Measurements from ENCODE around the gene EDA2R. TPM values are rescaled to one million over a fixed set of nuclear protein-coding genes. Genes with fewer than 3 reads are reported as not detected.

Gene EDA2R, protein sequence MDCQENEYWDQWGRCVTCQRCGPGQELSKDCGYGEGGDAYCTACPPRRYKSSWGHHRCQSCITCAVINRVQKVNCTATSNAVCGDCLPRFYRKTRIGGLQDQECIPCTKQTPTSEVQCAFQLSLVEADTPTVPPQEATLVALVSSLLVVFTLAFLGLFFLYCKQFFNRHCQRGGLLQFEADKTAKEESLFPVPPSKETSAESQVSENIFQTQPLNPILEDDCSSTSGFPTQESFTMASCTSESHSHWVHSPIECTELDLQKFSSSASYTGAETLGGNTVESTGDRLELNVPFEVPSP
- 0.10 TPM for total RNA-seq

DNA sequence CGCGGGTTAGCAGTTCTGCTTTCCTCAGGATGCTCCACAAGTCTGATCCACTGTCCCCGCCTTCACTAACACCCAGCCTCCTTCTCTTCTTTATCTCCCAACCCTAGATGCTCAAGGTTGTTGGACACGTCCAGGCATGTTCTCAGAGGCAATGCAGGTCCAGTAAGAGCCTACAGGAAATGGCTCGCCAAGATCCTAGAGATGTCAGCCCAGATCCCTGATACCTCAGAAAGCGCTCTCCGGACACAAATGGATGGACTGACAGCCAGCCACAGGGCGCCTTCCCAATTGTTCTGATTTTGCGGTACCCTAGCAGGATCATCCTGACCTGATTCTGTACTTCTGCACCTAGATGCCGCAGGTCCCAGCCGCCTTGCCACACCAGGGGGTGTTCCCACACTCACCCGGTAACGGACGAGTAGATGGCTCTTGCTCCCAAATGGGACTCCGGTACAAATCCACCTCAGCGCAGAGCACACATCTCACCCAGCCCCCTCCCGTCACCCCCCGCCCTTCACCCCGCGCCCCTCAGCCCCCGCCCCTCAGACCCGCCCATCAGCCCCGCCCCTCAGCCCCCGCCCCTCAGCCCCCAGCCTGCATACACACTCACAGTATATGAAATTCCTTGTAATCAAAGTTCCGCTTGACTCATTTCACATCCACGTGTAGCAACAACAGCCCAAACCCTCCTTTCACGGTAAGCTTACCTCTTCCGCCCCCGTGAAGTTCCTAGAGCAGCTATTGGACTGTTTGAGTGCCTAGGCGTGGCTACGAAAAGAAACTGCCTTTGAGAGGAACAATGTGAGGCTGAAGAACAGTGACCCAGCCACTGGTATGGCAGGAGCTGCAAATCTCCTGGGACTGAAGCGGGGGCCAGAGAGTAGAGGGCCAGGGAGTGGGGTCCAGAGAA is at the start of gene EDA2R:
Gene EDA2R, minus strand, starts transcription at position 488 of the 910 bp plus-strand sequence. CDS start 23,058 bp downstream, outside the sequence.
- H3K9me3 ChIP-seq (ENCODE audit: low read depth, low read length): no peaks in the 10 kb centered on the region
- no peaks in the 10 kb centered on the region for H3K27me3 ChIP-seq (ENCODE audit: insufficient read depth, low read length)
- no peak within 1 kb of the TSS for H3K4me3 ChIP-seq (ENCODE audit: low read length)
- H3K4me1 ChIP-seq (ENCODE audit: insufficient read depth, low read length): no peaks in the 10 kb centered on the region

DNA sequence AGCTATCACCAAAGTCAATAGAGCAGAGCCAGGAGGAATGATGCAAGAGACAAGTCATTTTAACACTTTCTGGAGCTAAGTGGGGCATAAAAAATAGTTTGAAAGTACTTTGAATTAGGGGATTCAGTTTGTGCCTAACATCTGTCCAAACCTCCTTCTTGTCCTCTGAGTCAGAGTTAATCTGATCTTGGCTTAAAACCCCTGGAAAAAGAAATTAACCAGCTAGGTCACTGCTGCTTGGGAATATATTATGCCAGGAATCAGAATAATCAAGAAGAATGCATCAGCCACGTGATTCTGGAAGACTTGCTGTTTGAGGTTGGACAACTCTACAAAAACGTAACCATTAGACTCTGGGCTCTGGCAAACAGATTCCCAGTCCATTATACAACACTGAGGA is 45.3 kb upstream of the EDA2R start:
- H3K27me3 ChIP-seq (ENCODE audit: insufficient read depth, low read length): no peaks in the 10 kb centered on the region
- no peaks in the 10 kb centered on the region for H3K4me1 ChIP-seq (ENCODE audit: insufficient read depth, low read length)
- no peaks in the 10 kb centered on the region for H3K9me3 ChIP-seq (ENCODE audit: low read depth, low read length)
- no peak overlapping the region for H3K4me3 ChIP-seq (ENCODE audit: low read length)

DNA sequence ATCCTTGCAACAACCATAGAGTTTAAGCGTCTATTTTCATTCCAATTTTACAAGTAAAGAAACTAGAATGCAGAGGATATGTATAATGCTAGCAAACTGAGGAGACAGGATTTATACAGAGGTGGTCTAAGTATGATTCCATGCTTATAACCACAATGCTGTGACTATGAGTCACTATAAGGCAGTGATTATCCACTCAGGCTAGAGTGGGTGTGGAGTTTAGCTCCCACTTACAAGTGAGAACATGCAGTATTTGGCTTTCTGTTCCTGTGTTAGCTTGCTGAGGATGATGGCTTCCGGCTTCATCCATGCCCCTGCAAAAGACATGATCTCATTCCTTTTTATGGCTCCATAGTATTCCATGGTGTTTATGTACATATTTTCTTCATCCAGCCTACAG is 41.6 kb upstream of the EDA2R start:
- Histone ChIP-seq H3K9me3 (ENCODE audit: low read depth, low read length) (no peaks in the 10 kb centered on the region), H3K4me3 (ENCODE audit: low read length) (no peak overlapping the region), H3K27me3 (ENCODE audit: insufficient read depth, low read length) (no peaks in the 10 kb centered on the region), H3K4me1 (ENCODE audit: insufficient read depth, low read length) (no peaks in the 10 kb centered on the region)

DNA sequence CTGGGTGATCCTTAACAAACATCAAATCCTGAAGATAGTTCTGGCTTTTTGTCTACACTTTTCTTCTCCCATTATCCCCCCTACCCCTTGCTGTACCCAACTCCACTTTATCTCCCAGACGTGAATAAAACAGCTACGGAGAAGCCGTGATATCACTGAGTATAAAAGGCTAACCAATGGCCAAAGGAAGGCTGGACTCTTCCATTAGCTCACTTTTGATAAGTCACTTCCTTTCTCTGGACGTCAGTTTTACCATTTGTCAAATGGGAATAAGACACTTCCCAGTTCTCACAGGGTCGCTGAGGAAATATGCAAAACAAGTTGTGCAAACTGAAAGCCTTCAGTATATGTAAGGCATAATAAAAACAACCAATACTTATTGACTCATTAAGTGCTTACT is 38.6 kb upstream of the EDA2R start:
- Histone ChIP-seq H3K9me3 (ENCODE audit: low read depth, low read length) (no peaks in the 10 kb centered on the region), H3K27me3 (ENCODE audit: insufficient read depth, low read length) (no peaks in the 10 kb centered on the region), H3K4me1 (ENCODE audit: insufficient read depth, low read length) (no peaks in the 10 kb centered on the region), H3K4me3 (ENCODE audit: low read length) (no peak overlapping the region)

DNA sequence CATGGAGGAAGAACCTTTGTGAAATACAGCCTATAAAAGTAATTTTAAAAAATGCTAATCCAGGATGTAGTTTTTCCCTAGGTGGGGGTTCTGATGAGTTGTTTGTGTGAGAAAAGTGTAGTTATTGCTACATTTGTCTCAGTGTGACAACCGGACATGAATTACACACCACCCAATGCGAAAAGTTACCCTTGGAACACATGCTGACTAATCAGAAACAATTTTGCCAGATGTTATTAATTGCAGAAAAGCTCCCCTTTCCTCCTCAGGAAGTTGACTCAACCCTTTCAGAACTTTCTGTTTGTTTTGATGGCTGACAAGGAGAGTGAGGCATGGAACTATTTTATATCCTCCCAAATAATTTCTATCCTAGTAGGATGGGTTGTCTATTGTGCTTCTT is 38.1 kb upstream of the EDA2R start:
- H3K9me3 ChIP-seq (ENCODE audit: low read depth, low read length): no peaks in the 10 kb centered on the region
- H3K27me3 ChIP-seq (ENCODE audit: insufficient read depth, low read length): no peaks in the 10 kb centered on the region
- no peaks in the 10 kb centered on the region for H3K4me1 ChIP-seq (ENCODE audit: insufficient read depth, low read length)
- no peak overlapping the region for H3K4me3 ChIP-seq (ENCODE audit: low read length)

DNA sequence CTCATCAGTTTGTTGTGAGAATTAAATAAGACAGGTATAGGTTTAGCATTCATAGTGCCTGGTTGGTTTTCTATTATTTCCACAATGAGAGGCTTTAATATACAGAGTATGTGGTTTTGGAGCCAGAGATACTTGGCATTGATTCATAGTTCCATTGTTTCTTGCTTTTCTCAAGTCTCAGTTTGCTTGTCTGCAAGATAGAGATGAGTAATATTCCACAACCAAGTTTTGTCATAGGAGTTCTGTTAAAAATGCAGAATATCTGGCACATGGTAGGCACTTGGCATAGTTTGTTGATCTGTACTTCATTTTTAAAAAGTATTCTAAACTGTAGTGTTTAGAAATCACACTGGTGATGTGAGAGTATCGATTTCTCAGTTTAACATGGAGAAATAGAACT is 37.5 kb upstream of the EDA2R start:
- H3K27me3 ChIP-seq (ENCODE audit: insufficient read depth, low read length): no peaks in the 10 kb centered on the region
- no peaks in the 10 kb centered on the region for H3K9me3 ChIP-seq (ENCODE audit: low read depth, low read length)
- no peak overlapping the region for H3K4me3 ChIP-seq (ENCODE audit: low read length)
- H3K4me1 ChIP-seq (ENCODE audit: insufficient read depth, low read length): no peaks in the 10 kb centered on the region

DNA sequence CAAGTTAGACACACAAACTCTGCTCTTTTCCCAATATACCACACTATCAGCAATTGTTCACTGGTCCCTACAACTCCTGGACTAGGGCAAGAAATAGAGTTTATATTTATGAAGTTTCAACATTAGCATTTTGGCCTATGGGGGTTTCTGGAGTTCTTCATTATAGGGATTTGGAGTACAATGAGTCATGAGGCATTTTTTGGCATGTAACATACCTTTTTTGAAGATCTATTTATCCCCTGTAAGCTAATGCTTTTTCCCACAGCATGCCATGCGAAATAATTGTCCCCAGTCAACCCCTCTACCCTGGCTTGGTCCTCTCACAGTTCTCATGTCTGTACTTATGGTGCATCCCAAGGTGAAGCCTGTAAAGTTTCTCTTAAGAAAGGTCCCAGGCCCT is 36.7 kb upstream of the EDA2R start:
- no peaks in the 10 kb centered on the region for H3K27me3 ChIP-seq (ENCODE audit: insufficient read depth, low read length)
- no peak overlapping the region for H3K4me3 ChIP-seq (ENCODE audit: low read length)
- H3K9me3 ChIP-seq (ENCODE audit: low read depth, low read length): no peaks in the 10 kb centered on the region

DNA sequence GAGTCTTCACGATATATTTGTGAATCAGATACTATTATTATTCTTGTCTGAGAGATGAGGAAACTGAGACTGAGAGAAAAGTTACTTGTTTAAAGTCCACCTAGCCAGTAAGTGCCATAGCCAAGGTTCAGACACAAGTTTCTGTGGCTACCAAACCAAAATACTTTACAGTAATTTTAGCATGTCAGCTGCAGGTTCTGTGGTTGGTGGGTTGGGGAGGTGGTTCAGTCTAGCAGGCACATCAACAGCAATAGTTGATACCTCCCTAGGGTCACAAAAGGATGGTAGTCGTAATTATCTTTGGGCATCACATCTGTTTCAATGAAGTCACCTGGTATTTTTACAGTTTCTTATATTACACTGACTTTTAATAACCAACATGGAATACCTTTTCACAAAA is 35.6 kb upstream of the EDA2R start:
- Histone ChIP-seq H3K9me3 (ENCODE audit: low read depth, low read length) (no peaks in the 10 kb centered on the region), H3K4me3 (ENCODE audit: low read length) (no peak overlapping the region), H3K27me3 (ENCODE audit: insufficient read depth, low read length) (no peaks in the 10 kb centered on the region), H3K4me1 (ENCODE audit: insufficient read depth, low read length) (no peaks in the 10 kb centered on the region)

More for the DNA sequence above, 36.7 kb upstream of the EDA2R start:
- H3K4me1 ChIP-seq (ENCODE audit: insufficient read depth, low read length): no peaks in the 10 kb centered on the region

DNA sequence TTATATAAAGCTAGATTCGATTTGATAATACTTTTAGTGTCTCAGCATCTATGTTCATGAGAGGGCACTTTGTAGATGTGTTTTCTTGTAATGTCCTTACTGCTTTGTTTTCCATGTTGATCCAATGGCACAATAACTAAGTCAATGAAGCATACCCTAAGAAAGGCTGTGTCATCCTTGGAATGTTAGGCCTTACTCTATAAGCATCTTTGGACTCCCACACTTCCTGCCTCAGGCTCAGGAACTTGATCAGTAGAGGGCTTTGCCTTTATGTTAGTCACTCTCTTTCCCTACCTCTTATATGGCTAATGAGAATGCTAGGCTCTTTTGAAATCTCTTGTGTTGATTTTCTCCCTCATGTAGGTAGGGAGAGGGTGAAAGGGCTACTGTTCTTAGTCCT is 33.2 kb upstream of the EDA2R start:
- H3K4me3 ChIP-seq (ENCODE audit: low read length): no peak overlapping the region
- no peaks in the 10 kb centered on the region for H3K4me1 ChIP-seq (ENCODE audit: insufficient read depth, low read length)
- H3K9me3 ChIP-seq (ENCODE audit: low read depth, low read length): no peaks in the 10 kb centered on the region
- H3K27me3 ChIP-seq (ENCODE audit: insufficient read depth, low read length): no peaks in the 10 kb centered on the region

DNA sequence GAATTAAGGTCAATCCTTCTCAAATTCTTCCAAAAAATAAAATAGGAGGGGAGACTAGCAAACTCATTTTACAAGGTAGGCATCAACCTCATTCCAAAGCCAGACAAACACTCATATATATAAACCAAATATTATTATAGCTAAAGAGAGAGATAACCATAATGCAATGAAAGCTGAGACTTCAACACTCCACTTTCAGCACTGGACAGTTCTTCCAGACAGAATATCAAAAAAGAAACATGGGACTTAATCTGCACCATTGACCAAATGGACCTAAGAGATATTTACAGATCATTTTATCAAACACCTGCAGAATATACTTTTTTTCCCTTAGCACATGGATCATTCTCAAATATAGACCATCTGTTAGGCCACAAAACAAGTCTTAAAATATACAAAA is 15.5 kb upstream of the EDA2R start:
- no peaks in the 10 kb centered on the region for H3K9me3 ChIP-seq (ENCODE audit: low read depth, low read length)
- H3K4me1 ChIP-seq (ENCODE audit: insufficient read depth, low read length): no peaks in the 10 kb centered on the region
- no peak overlapping the region for H3K4me3 ChIP-seq (ENCODE audit: low read length)
- H3K27me3 ChIP-seq (ENCODE audit: insufficient read depth, low read length): no peaks in the 10 kb centered on the region

DNA sequence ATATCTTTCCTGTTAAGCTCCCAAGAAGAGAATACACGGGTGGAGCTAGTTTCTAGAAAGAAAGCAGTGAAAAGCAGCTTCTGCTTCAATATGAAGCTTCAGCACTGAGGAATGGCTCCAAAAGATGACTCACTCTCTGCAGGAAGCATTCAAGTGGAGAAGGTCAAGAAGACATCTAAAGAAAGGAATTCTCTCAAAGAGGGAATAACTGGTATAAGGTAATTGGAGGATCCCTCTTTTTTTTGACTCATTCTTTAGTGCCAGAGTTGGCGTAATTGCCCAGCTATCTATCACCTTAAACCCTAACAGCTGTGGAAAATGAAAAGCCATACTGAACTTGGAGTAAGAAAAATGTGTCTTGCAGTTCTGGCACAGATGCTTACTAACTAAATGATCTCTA is 3.5 kb downstream of the EDA2R start:
- H3K9me3 ChIP-seq (ENCODE audit: low read depth, low read length): no peaks in the 10 kb centered on the region

DNA sequence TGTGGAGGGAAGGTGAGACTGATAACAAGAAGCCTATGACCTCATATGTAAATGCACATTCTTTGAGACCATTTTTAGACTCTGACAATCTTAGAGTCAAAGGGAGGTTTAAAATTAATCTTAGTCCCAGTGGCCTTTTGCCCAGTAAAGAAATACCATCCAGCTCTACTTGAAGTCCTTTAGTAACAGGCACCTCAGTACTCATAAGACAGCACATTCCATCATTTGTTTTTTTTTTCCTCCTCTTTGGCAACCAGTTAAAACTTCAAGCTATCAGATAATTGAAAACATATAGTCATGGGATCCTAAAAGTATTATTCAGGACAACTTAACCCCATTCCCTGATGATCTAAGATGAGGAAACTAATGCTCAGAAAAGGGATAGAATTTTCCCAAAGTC is 4.6 kb downstream of the EDA2R start:
- Histone ChIP-seq H3K9me3 (ENCODE audit: low read depth, low read length) (no peaks in the 10 kb centered on the region), H3K27me3 (ENCODE audit: insufficient read depth, low read length) (no peaks in the 10 kb centered on the region), H3K4me1 (ENCODE audit: insufficient read depth, low read length) (no peaks in the 10 kb centered on the region), H3K4me3 (ENCODE audit: low read length) (no peak overlapping the region)

More for the DNA sequence above, 3.5 kb downstream of the EDA2R start:
- Histone ChIP-seq H3K4me1 (ENCODE audit: insufficient read depth, low read length) (no peaks in the 10 kb centered on the region), H3K4me3 (ENCODE audit: low read length) (no peak overlapping the region), H3K27me3 (ENCODE audit: insufficient read depth, low read length) (no peaks in the 10 kb centered on the region)

DNA sequence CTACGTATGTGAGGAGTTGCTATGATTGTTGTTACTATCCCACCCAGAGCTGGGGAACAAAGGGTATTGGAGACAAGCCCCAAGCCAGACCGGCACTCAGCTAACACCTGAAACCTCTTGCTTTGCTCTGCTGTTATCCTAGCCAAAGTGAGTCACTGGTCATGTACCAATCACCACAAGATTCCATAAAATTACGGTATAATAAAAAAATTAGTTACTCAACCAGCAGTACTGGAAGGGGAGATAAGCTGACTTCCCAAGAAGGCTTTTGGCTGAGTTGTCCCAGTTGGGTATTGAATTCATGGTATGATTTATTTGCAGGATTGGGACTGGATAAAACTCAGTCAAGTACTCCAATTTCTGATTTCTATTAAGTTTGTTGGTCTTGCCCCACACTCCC is 5.3 kb downstream of the EDA2R start:
- Histone ChIP-seq H3K4me1 (ENCODE audit: insufficient read depth, low read length) (no peaks in the 10 kb centered on the region), H3K4me3 (ENCODE audit: low read length) (no peak overlapping the region), H3K9me3 (ENCODE audit: low read depth, low read length) (no peaks in the 10 kb centered on the region), H3K27me3 (ENCODE audit: insufficient read depth, low read length) (no peaks in the 10 kb centered on the region)

DNA sequence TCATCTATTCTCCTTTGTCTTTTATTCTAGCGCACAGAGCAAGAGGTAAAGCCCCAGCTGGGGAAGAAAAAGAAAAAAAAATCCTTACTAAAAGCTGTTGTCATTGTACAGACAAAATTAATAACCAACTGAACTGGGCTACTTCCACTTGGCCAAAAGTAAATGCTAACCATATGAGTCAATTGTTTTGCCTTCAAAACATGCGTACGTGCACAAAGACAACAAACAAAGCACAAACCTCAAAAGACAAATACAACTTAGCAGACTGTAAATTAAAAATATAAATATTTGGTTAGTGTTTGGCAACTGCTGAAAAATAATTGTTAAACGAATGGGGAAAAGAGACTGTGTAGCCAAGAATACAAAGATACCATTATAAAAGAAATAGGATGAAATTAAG is 5.9 kb downstream of the EDA2R start:
- no peak overlapping the region for H3K4me3 ChIP-seq (ENCODE audit: low read length)
- H3K9me3 ChIP-seq (ENCODE audit: low read depth, low read length): no peaks in the 10 kb centered on the region
- no peaks in the 10 kb centered on the region for H3K4me1 ChIP-seq (ENCODE audit: insufficient read depth, low read length)
- no peaks in the 10 kb centered on the region for H3K27me3 ChIP-seq (ENCODE audit: insufficient read depth, low read length)

DNA sequence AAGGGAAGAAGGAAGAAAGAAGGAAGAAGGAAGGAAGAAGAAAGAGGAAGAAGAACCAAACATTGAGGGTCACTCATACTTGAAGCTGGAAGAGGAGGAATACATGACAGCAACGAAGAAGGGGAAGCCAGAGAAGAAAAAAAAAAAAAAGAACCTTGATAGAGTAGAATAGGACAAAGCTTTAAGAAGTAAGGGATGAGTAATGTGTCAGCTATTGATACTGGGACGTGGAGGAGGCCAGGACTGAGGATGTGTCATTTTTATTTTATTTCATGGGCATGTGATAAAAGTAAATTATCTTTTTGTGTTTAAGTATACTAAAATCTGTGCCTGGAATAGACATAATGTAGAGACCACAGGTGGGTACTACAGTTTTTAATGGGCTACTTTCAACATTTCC is 6.4 kb downstream of the EDA2R start:
- Histone ChIP-seq H3K4me3 (ENCODE audit: low read length) (no peak overlapping the region), H3K4me1 (ENCODE audit: insufficient read depth, low read length) (no peaks in the 10 kb centered on the region), H3K9me3 (ENCODE audit: low read depth, low read length) (no peaks in the 10 kb centered on the region), H3K27me3 (ENCODE audit: insufficient read depth, low read length) (no peaks in the 10 kb centered on the region)
